Measurements from ENCODE around the gene SPSB1. TPM values are rescaled to one million over a fixed set of nuclear protein-coding genes. Genes with fewer than 3 reads are reported as not detected.

SPSB1 gene
- total and polyA plus RNA-seq, 2 donors from 2014 or later, result 12.7 to 25.9 TPM

- H3K9ac ChIP-seq (ENCODE audit: low read length in 3 of 3), result no peak overlapping the region
- TF ChIP-seq, protein P1, sequence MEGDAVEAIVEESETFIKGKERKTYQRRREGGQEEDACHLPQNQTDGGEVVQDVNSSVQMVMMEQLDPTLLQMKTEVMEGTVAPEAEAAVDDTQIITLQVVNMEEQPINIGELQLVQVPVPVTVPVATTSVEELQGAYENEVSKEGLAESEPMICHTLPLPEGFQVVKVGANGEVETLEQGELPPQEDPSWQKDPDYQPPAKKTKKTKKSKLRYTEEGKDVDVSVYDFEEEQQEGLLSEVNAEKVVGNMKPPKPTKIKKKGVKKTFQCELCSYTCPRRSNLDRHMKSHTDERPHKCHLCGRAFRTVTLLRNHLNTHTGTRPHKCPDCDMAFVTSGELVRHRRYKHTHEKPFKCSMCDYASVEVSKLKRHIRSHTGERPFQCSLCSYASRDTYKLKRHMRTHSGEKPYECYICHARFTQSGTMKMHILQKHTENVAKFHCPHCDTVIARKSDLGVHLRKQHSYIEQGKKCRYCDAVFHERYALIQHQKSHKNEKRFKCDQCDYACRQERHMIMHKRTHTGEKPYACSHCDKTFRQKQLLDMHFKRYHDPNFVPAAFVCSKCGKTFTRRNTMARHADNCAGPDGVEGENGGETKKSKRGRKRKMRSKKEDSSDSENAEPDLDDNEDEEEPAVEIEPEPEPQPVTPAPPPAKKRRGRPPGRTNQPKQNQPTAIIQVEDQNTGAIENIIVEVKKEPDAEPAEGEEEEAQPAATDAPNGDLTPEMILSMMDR (IDR thresholded peaks at IDR 0.05; ENCODE audit: borderline replicate concordance, extremely low read depth, insufficient read depth), result no peak
- no peak overlapping the region for H3K4me3 ChIP-seq (ENCODE audit: low read length in 3 of 3)
- H3K9me3 ChIP-seq (ENCODE audit: control insufficient read depth in 2 of 3, insufficient read depth in 1 of 3, low read length in 3 of 3), result peaks cover 0 to 5% (median 0%) of the 10 kb centered on the region in 3 donors
- H3K27ac ChIP-seq (ENCODE audit: low read depth in 2 of 2, low read length in 2 of 2), result no peak overlapping the region
- no peak for FAIRE-seq
- no peaks in the 10 kb centered on the region for H3K36me3 ChIP-seq (ENCODE audit: control insufficient read depth in 2 of 3, insufficient read depth in 3 of 3, low read length in 3 of 3)
- DNase-seq, result no peak
- H3K4me1 ChIP-seq (ENCODE audit: control insufficient read depth in 2 of 3, insufficient read depth in 2 of 3, low read depth in 1 of 3, low read length in 3 of 3), result peaks cover 0 to 9% (median 0%) of the 10 kb centered on the region in 3 donors
- H3K27me3 ChIP-seq (ENCODE audit: control insufficient read depth, insufficient read depth, low read length), result no peaks in the 10 kb centered on the region
- intact Hi-C loops (cut with DNase I), result no loop called here
These were observed 48.2 kb downstream of the SPSB1 start for GRCh38 chr1:9340864-9341263.

DNA sequence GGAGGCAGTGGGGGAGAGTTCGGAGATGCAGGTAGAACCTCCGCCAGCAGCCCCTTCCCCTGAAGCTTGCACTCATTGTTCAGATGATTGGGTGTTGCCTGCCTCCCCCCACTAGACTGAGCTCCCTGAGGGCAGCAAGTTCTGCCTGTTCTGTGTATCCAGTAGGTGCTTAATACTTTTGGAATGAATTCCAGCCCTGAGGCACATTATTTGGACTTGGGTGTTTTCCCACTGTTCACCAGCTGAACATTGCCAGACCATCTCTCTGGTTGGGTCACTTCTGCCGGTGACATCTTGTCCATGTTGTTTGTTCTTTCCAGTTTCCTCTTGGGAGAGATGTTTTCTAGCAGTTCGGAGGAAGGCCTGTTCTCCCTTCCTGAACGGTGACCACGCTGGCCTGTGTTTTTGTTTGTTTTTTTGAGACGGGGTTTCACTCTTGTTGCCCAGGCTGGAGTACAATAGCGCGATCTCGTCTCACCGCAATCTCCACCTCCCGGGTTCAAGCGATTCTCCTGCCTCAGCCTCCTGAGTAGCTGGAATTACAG lies 48.7 kb downstream of the SPSB1 start:
- FAIRE-seq (no peak), DNase-seq (no peak)
- no peak overlapping the region for H3K4me3 ChIP-seq (ENCODE audit: low read length in 3 of 3)
- TF ChIP-seq, protein P1 (IDR thresholded peaks at IDR 0.05; ENCODE audit: borderline replicate concordance, extremely low read depth, insufficient read depth), result no peak
- intact Hi-C loops (cut with DNase I), result no loop called here
- H3K27me3 ChIP-seq (ENCODE audit: control insufficient read depth, insufficient read depth, low read length), result no peaks in the 10 kb centered on the region
- H3K27ac ChIP-seq (ENCODE audit: low read depth in 2 of 2, low read length in 2 of 2), result no peak overlapping the region
- H3K4me1 ChIP-seq (ENCODE audit: control insufficient read depth in 2 of 3, insufficient read depth in 2 of 3, low read depth in 1 of 3, low read length in 3 of 3), result peaks cover 0 to 9% (median 0%) of the 10 kb centered on the region in 3 donors
- no peak overlapping the region for H3K9ac ChIP-seq (ENCODE audit: low read length in 3 of 3)
- H3K36me3 ChIP-seq (ENCODE audit: control insufficient read depth in 2 of 3, insufficient read depth in 3 of 3, low read length in 3 of 3), result no peaks in the 10 kb centered on the region
- H3K9me3 ChIP-seq (ENCODE audit: control insufficient read depth in 2 of 3, insufficient read depth in 1 of 3, low read length in 3 of 3), result peaks cover 0 to 5% (median 0%) of the 10 kb centered on the region in 3 donors

- no peaks in the 10 kb centered on the region for H3K36me3 ChIP-seq (ENCODE audit: control insufficient read depth in 2 of 3, insufficient read depth in 3 of 3, low read length in 3 of 3)
- no peaks in the 10 kb centered on the region for H3K27me3 ChIP-seq (ENCODE audit: control insufficient read depth, insufficient read depth, low read length)
- FAIRE-seq (no peak), DNase-seq (no peak)
- H3K4me3 ChIP-seq (ENCODE audit: low read length in 3 of 3), result no peak overlapping the region
- intact Hi-C loops (cut with DNase I), result no loop called here
- no peak overlapping the region for H3K27ac ChIP-seq (ENCODE audit: low read depth in 2 of 2, low read length in 2 of 2)
- peaks cover 0 to 5% (median 0%) of the 10 kb centered on the region in 3 donors for H3K9me3 ChIP-seq (ENCODE audit: control insufficient read depth in 2 of 3, insufficient read depth in 1 of 3, low read length in 3 of 3)
- H3K9ac ChIP-seq (ENCODE audit: low read length in 3 of 3), result no peak overlapping the region
- TF ChIP-seq, protein P1 (IDR thresholded peaks at IDR 0.05; ENCODE audit: borderline replicate concordance, extremely low read depth, insufficient read depth), result no peak
- H3K4me1 ChIP-seq (ENCODE audit: control insufficient read depth in 2 of 3, insufficient read depth in 2 of 3, low read depth in 1 of 3, low read length in 3 of 3), result peaks cover 0 to 9% (median 0%) of the 10 kb centered on the region in 3 donors
These were observed 50.6 kb downstream of the SPSB1 start for GRCh38 chr1:9343269-9343668.

All from kidney (tissue), 14 donors.